ENCODE measurements around the gene CENPA.

DNA sequence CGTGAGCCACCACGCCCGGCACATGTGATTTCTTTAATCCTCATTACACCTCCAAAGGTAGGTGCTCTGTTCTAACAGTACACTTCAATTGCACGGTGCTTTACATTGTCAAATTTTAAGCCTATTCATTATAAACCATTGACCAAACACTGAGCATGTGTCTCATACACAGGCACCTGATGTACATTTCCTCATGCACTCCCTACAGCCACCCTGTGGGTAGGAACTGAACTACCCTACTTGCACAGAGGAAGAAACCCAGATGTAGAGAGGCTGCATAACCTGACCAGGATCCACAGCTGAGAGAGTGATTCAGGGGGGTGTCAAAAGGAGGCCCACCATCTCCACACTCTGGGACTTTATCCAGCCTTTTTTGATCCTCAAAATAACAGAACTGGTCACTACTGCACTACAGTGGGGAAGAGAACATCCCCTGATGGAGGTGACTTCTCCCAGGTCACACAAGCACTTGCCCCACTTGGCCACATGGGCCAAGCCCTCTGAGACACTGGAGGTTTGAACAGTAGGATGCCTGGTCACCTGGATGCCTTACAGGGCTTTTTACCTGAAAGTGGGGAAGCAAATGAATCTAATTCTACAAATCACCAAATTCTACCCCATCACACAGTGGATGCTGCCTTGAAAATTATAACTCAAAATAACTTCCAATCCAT lies 55.2 kb downstream of the CENPA start:
- TF ChIP-seq, protein P1, sequence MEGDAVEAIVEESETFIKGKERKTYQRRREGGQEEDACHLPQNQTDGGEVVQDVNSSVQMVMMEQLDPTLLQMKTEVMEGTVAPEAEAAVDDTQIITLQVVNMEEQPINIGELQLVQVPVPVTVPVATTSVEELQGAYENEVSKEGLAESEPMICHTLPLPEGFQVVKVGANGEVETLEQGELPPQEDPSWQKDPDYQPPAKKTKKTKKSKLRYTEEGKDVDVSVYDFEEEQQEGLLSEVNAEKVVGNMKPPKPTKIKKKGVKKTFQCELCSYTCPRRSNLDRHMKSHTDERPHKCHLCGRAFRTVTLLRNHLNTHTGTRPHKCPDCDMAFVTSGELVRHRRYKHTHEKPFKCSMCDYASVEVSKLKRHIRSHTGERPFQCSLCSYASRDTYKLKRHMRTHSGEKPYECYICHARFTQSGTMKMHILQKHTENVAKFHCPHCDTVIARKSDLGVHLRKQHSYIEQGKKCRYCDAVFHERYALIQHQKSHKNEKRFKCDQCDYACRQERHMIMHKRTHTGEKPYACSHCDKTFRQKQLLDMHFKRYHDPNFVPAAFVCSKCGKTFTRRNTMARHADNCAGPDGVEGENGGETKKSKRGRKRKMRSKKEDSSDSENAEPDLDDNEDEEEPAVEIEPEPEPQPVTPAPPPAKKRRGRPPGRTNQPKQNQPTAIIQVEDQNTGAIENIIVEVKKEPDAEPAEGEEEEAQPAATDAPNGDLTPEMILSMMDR (IDR thresholded peaks at IDR 0.05): peak; percentile 14; the same call in 1 of the 2 replicates
- TF ChIP-seq RCOR1 (IDR thresholded peaks at IDR 0.05; ENCODE audit: low read length) (no peak), RFX5 (IDR thresholded peaks at IDR 0.05; ENCODE audit: low read length) (no peak), JUND (IDR thresholded peaks at IDR 0.05) (no peak)
- TF ChIP-seq, protein P2, sequence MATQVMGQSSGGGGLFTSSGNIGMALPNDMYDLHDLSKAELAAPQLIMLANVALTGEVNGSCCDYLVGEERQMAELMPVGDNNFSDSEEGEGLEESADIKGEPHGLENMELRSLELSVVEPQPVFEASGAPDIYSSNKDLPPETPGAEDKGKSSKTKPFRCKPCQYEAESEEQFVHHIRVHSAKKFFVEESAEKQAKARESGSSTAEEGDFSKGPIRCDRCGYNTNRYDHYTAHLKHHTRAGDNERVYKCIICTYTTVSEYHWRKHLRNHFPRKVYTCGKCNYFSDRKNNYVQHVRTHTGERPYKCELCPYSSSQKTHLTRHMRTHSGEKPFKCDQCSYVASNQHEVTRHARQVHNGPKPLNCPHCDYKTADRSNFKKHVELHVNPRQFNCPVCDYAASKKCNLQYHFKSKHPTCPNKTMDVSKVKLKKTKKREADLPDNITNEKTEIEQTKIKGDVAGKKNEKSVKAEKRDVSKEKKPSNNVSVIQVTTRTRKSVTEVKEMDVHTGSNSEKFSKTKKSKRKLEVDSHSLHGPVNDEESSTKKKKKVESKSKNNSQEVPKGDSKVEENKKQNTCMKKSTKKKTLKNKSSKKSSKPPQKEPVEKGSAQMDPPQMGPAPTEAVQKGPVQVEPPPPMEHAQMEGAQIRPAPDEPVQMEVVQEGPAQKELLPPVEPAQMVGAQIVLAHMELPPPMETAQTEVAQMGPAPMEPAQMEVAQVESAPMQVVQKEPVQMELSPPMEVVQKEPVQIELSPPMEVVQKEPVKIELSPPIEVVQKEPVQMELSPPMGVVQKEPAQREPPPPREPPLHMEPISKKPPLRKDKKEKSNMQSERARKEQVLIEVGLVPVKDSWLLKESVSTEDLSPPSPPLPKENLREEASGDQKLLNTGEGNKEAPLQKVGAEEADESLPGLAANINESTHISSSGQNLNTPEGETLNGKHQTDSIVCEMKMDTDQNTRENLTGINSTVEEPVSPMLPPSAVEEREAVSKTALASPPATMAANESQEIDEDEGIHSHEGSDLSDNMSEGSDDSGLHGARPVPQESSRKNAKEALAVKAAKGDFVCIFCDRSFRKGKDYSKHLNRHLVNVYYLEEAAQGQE (IDR thresholded peaks at IDR 0.05; ENCODE audit: low read depth, low read length): no peak

All from SK-N-SH (cell line).